Activated CD4-positive, alpha-beta T cell treated with anti-CD3 and anti-CD28 coated beads, Interleukin-2, amount 50 U/mL, for 48 hours (primary cell): ENCODE data around the gene DAPK1.

Experiments
- DNase-seq, 2 experiments: peaks; one replicate each; pipeline ENCODE4 v3.0.0-alpha.2; 2020

Gene DAPK1

DNA sequence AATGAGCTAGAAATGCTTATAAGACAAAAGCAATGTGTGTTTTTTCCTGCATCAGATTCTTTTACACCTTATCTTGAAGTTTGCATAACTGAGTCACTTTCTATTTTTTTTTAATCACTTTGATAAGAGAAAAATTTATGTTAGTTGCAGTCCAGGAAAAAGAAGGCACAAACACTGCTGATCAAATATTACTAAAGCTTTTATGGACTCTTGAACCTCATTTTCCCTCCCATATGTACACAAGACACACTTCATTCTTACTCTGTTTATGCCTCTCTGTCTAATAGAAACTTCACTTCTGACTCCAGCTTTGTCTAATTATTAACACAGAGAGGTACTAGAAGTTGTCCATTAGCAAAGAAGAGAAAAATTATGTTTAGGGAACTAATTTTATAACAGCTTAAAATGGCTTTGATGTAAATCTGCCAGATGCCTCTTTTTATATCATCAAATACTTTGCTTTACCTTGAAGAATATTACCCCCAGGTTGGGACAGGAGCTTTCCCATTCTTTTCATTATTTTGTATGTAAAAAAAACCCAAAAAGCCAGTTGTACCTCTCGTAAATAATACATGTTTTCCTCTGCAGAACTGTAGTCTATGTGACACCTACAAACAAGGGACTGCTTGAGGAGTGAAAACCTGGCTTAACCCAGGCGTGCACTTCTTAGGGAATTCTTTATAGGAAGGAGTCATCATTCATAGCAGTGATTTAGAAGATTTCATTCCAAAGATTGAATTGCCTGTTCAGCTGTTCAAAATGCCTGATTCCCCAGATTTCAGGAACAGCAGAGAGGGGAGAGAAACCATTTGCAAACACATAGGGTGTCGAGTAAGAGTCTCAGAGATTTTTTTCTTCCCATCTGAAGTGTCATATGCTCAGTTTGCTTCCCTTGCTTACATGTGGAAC is 72.6 kb downstream of the DAPK1 start:
- DNase-seq, result no peak

DNA sequence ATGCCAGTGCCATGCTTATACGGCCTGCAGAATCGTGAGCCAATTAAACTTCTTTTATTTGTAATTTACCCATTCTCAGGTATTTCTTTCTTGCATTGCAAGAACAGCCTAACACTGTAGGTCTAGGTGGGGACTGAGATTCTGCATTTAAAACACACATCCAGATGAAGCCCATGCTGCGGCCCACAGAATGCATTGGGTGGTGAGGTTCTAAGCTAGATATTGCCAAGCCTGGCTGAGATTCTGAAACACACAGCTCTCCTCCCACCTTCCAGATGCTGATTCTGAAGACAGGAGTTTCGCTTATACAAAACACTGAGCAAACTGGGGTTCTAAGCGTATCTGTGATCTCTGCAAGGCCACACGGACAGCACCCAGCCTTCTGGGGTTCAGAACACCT is 75.1 kb downstream of the DAPK1 start:
- DNase-seq, result no peak

DNA sequence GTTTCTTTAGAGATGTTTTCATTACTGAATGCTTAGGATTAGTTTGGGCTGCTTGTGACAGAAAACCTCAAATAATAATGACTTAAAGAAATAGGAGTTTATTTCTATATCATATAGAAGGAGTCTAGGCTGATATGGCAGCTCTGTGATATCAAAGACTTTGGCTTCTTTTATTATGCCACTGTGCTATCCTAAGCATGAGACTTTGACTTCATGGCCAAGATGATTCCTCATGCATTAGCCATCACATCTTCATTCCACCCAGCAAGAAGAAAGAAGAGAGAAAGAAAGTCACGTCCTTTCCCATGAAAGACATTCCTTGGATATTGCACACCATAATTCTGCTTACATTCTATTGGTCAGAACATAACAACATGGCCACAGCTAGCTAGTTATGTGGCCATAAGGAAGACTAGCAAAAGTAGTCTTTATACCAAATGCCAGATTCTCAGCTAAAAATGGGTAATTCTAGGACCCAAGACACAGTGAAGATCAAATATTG is 76.2 kb downstream of the DAPK1 start:
- no peak for DNase-seq

DNA sequence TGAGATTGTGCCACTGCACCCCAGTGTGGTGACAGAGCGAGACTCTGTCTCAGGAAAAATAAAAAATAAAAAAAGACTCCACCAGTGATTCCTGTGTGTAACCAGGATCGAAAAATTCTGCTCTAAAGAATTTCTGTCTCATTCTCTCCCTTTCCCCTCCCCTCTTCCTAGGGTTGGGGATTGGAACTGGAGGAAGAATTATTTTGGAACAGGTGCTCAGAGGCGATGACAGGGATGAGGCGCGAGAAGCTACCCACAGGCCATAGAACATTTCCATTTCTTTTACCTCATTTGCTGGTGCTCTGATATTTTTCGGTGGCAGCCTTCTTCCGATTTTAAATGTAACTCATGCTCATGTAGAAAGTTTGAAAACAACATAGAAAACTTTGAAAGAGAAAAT is 80.1 kb downstream of the DAPK1 start:
- no peak for DNase-seq

DNA sequence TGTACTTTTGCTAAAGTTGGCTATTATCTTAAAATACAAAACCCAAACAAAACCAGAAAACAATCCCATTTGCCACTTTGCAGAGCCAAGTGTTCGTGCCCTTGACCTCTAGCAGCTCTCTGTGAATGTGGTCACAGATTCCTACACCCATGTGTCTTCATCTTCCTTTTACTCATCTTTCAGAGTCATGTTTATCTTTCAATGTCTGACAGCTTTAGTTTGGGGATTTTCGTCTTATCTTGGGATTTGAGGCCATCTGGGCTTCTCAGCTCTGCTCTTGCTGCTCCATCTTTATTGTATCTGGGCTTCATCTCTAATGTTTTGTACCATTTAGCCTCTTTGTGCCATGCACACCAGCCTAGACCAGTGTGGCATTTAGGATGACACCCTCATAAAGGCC is 81.0 kb downstream of the DAPK1 start:
- DNase-seq, result no peak

DNA sequence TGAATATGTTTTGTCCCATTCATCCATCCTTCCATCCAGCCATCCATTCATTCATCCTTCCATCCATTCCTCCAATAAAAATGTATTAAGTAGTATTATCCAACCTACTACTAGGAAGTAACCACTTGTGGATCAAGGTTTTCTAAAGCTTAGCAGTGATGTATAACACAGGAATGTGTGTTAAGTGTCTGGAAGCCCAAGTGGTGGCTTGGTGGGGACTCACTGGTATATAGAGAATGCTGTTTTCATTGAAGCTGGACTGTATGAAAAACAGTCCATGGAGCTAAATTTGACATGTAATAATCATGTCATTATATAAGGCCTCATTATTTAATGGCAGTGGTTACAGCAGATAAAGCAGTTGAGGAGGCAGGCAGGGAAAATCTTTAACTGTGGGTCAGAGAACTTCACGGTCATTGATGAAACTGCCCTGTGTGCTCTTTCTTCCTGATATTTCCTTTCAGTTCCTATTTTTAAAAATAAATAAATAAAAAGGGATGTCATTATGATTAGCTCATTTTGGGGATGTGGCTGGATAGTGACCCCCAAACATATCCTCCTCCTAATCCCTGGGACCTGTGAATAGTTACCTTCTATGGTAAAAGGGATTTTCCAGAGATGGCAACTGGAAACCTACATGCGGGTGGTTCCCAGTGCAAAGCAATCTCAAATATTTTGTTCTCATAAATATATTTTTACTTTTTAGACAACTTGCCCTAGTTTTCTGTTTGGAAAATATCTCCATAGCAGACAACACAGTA is 82.3 kb downstream of the DAPK1 start:
- no peak for DNase-seq

DNA sequence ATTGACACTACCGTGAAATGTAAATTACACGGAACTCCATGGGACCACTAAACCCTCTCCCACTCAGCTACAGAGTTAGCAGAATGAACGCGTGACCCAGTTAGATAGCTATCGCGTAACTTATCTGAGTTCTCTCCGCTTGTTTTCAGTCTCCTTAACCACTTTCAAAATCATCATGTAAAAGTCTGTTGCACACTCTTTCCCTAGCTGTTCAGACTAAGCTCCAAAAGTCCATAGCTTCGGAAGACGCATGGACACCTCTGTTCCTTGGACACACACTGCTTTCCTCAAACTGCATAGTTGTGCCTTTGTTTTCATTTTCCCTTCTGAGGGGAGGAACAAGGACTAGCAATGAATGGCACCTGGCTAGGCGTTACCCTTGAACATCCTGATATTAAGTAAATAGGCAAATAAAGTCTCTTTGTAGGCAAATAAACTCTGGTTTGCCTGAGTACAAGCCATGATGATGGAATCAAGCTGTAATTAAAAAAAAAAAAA is 83.3 kb downstream of the DAPK1 start:
- DNase-seq, result no peak

DNA sequence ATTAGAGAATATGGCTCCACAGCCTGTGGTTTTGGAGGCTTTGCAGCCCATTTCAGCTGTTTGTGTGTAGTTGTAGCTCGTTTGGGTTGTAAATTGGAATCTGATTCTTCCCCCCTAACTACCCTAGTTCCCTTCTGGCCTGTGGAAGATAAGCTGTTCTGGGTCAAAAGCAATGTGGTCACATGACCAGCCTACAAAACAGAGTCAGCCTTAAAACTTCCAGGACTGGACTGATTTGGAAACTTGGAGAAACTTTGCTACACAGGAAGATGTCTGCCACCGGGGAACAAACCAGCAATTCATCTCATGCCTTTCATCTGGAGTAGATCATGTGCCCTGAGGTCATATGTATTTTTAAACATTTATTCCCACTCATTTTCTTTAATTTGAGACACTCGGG is 83.8 kb downstream of the DAPK1 start:
- DNase-seq, result no peak

DNA sequence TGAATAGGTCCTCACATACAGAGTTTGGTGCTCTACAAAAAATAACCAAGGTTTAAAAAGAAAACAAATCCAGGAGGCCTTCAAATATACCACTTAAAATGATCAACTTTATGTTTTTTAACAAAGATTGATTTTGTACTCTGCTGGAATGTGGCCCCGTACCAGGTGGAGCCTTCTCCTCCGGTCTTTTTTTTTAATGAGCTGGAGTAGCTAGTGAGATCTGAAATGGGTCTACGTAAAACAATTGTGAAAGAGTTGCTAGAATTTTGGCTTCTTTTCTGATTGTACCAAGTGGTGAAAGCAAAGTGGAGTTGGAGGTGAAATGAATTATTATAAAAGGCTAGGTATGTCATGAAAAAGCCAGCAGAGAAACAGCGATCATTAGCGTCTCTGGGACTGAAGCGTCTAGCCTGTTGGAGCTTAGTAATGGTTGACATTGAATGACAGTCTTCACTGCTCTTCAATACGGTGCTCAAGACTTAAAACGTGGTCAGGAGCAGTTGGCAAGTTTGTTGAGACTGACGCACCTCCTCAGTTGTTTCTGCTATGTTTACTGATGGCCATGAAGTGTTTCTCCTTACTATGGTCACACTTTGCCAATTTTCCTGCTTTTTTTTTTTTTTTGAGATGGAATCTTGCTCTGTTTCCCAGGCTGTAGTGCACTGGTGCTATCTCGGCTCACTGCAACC is 84.4 kb downstream of the DAPK1 start:
- no peak for DNase-seq

DNA sequence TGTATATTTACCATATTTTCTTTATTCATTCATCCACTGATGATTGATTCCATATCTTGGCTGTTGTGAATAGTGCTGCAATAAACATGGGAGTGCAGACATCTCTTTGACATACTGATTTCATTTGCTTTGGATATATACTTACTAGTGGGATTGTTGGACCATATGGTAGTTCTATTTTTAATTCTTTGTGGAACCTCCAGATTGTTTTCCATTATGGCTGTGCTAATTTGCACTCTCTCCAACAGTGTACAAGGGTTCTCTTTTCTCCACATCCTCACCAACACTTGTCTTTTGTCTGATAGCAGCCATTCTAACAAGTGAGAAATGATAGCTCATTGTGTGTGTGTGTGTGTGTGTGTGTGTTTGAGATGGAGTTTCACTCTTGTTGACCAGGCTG is 86.7 kb downstream of the DAPK1 start:
- no peak for DNase-seq

DNA sequence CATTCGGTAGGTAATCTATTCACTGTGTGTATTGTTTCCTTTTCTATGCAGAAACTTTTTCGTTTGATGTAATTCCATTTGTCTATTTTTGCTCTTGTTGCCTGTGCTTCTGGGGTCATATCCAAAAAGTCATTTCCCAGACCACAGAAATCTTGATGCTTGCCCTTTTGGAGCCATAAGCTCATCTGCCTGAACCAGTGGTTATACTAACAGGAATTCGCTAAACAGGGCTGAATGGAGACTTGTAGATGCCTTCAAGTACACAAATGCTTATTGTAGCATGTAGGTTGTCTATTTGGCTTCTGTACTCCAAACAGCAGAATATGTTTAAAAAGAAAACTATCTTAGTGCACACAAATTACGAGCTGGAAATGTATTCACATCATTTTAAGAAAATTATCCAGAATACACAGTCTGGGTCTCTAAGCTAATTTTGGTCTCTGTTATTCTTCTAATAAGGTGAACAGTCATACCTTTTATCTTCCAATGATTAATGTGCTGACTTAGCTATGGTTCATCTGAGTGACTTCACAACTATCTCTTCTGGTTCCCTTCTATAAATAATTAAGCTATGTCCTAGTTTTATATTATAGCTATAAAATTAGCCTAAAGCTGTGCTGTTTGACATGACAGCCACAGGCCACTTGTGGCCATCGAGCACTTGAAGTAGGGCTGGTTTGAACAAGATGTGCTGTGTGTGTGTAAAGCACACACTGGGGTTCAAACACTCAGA is 87.6 kb downstream of the DAPK1 start:
- DNase-seq, result no peak

DNA sequence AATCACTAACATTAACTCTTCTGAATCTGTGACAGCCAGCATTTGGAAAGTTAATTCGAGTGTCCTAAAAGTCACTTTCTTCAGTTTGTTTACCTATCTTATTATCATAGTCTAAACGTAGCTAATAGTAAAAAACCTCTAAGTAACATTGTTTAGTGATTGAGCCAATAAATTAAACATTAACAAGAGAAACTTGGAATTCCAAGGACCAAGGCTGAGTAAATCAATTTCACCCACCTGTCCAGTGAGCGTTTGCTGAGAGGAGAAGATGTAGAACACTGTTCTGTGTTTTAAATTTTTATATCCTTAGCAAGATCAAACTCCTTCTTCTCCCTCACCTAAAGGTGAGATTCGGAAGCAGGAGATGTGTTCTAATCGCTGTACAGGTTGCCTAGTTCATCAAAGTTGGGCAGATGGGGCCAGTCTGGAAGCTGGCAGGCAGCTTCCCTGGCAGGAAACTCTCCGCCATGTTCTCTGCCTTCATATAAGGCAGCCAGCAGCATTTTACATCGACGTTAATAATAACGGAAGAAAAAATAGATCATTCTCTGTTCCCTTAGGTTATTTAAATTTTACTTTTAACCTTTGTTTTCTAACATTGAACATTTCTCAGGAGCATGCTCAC is 89.2 kb downstream of the DAPK1 start:
- DNase-seq, result no peak

DNA sequence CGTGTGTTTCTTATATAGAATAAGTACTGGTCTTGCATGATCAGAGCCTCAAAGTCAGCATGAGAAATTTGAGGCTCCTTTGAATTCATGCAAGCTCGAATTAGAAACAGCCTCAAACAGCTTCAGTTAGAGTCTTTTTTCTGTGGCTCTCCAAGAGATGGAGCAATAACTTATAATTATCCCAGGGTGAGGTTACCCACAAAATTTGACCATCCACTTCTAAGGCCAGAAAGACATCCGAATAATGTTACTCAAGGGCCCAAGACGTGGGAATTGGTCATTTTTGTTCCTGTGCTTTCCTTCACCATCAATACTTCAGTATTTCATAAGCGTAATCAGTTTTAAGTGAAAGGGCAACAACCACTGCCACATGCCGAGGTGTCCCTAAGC is 89.7 kb downstream of the DAPK1 start:
- DNase-seq, result no peak

DNA sequence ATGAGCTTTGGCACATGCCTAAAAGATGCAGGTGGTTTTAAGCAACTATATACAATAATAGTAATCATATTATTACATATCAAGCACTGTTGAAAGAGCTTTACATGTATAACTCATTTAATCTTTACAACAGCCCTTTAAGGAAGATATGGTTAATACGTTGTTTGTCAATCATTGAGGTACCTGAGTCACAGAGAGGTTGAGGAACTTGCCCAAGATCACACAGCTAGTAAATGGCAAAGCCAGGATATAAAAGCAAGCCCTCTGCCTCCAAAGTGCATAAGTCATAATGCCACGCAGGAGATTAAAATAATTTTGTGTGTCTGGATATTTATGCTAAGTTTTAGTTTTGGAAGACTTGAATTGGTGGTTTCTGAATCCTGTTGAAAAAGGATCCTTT is 90.2 kb downstream of the DAPK1 start:
- DNase-seq, result no peak

DNA sequence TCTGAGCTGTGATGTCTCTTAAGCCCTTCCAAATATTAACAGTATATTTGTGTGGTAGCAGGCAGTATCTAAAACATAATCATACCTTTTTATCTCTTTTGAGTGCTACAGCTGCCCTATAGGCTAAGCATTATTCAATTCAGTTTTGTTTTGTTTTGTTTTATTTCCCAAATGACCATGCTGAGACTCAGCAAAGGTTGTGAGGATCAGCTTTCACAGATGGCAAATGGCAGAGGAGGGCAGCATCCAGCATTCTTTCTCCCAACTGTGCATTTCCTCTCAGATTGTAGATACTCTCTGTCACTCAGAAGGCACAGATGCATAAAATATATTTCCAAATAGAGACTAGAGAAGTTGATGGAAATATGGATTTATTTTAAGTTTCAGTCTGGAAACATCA is 90.7 kb downstream of the DAPK1 start:
- no peak for DNase-seq

DNA sequence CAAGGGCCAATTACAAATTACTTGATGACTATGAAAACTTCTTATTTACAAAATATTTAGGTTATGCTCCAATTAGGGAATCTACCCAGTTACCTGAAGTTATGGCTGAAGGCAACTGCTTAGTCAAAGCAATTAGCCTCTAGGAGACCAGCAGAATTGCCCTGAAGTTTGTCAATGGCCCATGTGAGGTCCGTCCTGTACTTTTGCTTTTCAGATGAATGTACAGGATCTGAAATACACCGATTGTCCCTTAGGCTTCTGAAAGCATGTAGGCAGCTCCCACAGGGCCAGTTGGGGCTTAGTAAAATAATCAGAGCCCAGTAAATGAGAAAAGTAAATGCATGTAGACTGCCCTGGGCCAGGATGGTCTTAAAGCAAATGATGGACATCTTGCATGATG is 93.3 kb downstream of the DAPK1 start:
- no peak for DNase-seq

DNA sequence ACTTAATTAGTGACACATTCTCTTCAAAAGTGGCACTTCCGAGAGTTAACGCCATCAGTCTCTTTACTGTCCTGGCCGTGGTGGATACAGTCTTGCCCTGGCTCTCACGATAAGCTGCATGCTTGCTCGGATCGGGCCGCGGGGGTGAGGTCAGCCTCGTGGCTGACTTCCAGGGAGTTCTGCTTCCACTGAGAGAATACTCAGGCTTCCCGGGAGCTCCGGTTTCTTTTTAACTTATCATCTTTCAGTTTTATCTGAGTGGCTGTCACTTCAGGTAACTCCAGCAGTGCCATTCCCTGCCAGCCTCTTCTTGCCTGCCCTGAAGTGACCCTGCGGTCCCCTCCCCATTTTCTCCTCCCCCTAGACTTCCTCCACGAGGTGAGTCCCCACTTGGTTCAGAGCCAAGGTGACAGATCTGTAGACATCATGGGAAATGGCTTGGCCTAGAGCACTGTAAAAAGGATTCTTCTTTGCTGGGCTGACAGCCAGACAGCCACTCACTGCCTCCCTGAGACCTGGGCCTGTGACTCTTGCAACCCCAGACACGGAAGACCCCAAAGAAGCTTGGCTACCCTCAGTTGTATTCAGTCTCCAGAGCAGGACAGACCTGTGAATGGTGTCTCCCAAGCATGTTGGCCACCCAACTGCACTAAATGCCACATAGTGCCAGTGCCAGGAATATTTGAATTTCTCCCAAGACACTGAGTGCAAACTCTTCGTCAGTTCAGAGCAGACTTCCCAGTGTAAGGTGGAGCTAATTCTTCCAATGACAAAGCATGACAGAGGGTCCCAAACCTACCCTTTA is 95.1 kb downstream of the DAPK1 start:
- no peak for DNase-seq

DNA sequence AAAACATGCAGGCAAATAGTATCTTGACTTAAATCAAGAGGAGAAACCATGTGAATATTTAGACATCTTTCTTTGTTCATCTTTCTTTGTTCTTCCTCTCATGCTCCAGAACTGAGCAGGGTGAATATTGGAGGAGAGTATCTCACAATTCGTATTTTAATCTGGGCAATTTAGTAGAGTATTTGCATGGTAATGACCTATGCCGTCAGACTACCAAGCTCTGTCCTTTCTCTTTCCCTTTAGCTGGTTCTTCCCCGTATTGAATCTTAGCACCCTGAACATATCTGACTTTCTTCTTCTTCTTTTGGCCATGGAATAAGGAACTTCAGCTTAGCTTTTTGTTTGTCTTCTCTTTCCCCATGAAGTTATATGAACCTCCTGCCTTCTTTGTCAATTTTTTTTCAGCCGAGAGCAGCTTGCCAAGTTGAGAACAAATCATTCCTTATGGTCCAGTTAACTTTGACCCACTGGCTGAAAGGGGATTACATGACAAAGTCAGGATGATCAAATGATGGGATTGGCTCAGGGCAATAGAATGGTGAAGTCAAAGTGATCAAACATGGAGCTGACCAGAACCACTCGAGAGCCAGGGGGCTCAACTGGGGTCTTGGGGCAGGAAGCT is 95.8 kb downstream of the DAPK1 start:
- no peak for DNase-seq

DNA sequence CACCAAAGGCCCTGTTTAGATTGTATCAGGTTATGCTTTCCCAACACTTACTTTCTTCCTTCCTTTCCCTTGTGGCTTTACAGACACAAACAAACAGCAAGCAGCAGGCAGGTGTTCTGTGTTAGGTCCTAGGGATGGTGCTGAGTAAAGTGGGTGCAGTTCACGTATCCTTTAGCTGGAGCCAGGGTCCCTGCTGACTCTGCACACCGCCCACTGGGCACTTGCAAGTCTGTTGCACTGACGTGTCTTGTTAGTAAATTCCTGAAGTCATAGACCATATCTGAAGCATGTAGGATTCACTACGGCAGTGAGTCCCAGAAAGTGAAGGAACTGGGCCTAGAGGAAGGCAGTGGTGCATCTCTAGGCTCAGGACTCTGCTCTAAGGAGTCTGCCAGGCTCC is 96.5 kb downstream of the DAPK1 start:
- no peak for DNase-seq

DNA sequence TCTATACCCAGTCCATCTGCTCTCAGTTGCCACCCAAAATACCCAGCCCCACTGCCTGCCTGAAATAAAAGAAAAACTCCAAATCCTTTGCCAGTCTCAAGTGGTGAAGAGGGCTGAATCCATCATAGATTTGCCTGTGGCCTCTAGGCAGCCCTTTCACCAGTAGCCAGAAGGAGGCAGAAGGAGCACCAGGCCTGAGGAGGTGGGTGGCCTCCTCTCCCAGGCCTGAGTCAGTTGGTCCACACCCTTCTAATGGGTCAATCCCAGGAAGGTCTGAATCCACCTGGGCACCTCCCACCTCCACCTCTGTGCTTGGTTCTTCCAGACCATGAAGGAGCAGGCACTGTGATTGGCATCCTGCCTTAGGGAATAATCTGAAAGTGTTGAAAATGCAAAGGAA is 97.0 kb downstream of the DAPK1 start:
- DNase-seq, result no peak

DNA sequence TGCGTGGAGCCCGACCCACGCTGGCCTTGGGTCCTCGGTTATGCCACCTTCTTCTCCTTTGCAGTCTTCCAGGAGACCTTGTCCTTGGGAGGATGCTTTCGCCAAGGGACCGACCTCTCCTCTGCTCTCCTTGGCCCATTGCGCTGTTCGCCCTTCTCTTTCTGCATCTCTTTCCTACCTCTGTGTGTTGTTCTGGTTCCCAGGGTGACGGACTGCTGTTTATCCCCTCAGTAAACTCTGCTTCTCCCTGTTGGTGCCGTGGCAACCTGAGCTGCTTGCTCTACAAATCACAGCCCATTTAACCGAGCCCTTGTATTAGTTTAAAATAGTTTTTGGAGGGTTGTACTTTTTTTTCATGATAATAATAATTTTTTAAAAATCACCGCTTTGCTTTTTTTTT is 97.9 kb downstream of the DAPK1 start:
- no peak for DNase-seq
